Memory B cell (primary cell): Measurements from ENCODE around the gene SRP14.
A peak's percentile ranks its signal among the peaks of the same experiment; 100 is the strongest.
"Not testable (repeated sequence)": the region's sequence is repeated elsewhere in the genome, so short reads cannot be mapped to it uniquely, and the experiment has no call there.

Experiments
- ATAC-seq: fragments of 150-1000 bp; cut with Tn5 transposase; 2 replicates; pipeline ENCODE4 v1.10.0; 2021; ENCODE audit warnings: low read depth, mild to moderate bottlenecking, moderate library complexity
- DNase-seq, 2 donors: peaks; one replicate each; pipeline ENCODE4 v3.0.0; 2022; ENCODE audit warnings: low spot score in 2 of 2
- H3K27ac Mint-ChIP-seq: one replicate; pipeline ENCODE4 v1.8.0; 2022; ENCODE audit warnings: mild to moderate bottlenecking, moderate library complexity, mixed read lengths
- H3K27me3 Mint-ChIP-seq: one replicate; pipeline ENCODE4 v1.8.0; 2022; ENCODE audit warnings: mixed read lengths
- H3K36me3 Mint-ChIP-seq: one replicate; pipeline ENCODE4 v1.8.0; 2022; ENCODE audit warnings: mild to moderate bottlenecking, mixed read lengths
- H3K4me1 Mint-ChIP-seq: one replicate; pipeline ENCODE4 v1.8.0; 2022; ENCODE audit warnings: mixed read lengths
- H3K4me3 Mint-ChIP-seq: one replicate; pipeline ENCODE4 v1.8.0; 2022; ENCODE audit warnings: mild to moderate bottlenecking, moderate library complexity, mixed read lengths
- H3K9me3 Mint-ChIP-seq: one replicate; pipeline ENCODE4 v1.8.0; 2022; ENCODE audit warnings: mixed read lengths

The SRP14 gene

GRCh38 chr15:40035182-40035581, 3.8 kb downstream of the SRP14 start:
- ATAC-seq, H3K27me3 Mint-ChIP-seq, DNase-seq, H3K9me3 Mint-ChIP-seq, H3K4me3 Mint-ChIP-seq, H3K27ac Mint-ChIP-seq: not testable (repeated sequence)
- H3K4me1 Mint-ChIP-seq: peaks cover 16% of the 10 kb centered on the region
- H3K36me3 Mint-ChIP-seq: peaks cover 23% of the 10 kb centered on the region

GRCh38 chr15:40034186-40034946, 4.6 kb downstream of the SRP14 start:
- Mint-ChIP-seq H3K27ac (no peak overlapping the region), H3K4me3 (no peak overlapping the region), H3K27me3 (no peaks in the 10 kb centered on the region), H3K36me3 (peaks cover 24% of the 10 kb centered on the region), H3K9me3 (no peaks in the 10 kb centered on the region), H3K4me1 (peaks cover 11% of the 10 kb centered on the region)
- ATAC-seq: no peak
- DNase-seq: no peak

DNA sequence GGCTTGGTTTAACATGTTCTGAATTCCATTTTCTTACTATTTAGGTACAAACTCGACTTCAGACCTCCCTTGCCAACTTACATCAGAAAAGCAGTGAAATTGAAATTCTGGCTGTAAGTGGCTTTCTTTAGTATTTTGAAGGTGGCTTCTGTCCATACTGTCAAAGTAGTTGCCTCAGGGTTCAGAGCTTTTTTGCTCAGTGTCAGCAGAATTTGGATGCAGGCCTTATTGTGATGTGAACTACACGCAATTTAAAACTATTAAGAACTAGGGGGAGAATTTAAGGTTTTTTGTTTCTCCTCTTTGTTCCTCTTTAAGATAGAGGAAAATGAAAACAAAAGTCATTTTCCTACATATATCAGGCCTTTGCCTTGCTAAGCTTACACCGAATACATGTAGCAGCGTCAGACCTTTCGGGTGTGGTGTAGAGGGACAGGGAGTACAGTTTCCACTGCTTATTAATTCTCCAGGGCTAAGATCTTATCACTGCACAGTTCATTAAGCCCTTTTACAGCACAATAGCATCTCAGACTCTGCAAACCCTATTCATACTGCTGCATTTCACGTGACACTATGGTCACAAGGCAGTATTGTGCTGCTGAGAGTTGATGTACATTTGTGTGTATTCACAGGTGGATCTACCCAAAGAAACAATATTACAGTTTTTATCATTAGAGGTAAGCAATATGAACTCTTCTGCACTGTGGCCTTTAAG, 6.7 kb downstream of the SRP14 start:
- H3K27me3 Mint-ChIP-seq: no peaks in the 10 kb centered on the region
- ATAC-seq (no peak), DNase-seq (no peak)
- peaks cover 3% of the 10 kb centered on the region for H3K4me1 Mint-ChIP-seq
- no peak overlapping the region for H3K27ac Mint-ChIP-seq
- no peak overlapping the region for H3K4me3 Mint-ChIP-seq
- no peaks in the 10 kb centered on the region for H3K9me3 Mint-ChIP-seq
- peaks cover 21% of the 10 kb centered on the region for H3K36me3 Mint-ChIP-seq

- peaks cover 14% of the 10 kb centered on the region for H3K36me3 Mint-ChIP-seq
- DNase-seq: no peak
- ATAC-seq: no peak
Observed at GRCh38 chr15:40031300-40031699, 7.7 kb downstream of the SRP14 start.

DNA sequence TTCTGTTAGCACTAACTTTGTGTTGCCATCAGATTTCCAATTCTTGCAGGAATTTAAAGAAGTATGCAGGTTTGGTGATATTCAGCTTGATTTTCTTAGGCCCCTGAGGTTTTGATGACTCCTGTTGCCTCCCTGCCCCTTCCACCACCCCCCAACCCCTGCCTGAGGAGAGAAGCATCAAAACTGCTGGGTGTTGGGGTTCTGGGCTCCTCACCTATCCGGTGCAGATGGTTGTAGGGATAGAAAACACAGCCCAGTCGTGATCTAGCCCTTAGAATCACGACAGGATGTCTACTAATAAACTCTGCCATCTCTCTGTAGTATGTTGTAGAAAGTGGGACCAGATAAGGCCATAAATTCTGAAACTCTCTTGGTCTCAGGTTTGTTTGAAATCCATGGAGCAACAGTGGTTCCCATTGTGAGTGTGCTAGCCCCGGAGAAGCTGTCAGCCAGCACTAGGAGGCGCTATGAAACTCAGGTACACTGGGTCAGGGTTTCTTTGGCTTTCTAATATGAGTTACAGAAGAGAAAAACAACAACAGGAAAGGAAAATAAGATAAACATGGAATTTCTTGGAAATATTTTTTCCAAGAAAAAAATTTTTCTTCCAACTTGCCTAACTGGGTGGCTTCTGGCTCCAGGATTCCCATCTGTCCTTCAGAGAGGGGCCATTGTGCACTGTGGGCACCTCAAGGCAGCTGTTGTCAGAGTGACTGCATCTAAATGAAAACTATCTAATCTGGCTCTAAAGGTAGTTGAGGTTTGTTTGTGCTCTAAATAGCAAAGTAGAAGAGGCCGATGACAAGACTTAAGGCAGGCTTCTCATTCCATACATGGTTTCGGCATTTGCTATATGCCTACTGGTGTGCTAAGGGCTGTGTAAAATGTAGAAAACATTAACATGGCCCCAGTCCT, 8.7 kb downstream of the SRP14 start:
- Mint-ChIP-seq H3K27me3 (no peaks in the 10 kb centered on the region), H3K27ac (peak overlapping the region; percentile 20), H3K4me3 (no peak overlapping the region), H3K4me1 (no peaks in the 10 kb centered on the region), H3K36me3 (peaks cover 15% of the 10 kb centered on the region), H3K9me3 (no peaks in the 10 kb centered on the region)
- DNase-seq (no peak), ATAC-seq (peak; percentile 52)

More at GRCh38 chr15:40031300-40031699, 7.7 kb downstream of the SRP14 start:
- H3K27ac Mint-ChIP-seq: no peak overlapping the region
- peaks cover 2% of the 10 kb centered on the region for H3K4me1 Mint-ChIP-seq
- H3K9me3 Mint-ChIP-seq: no peaks in the 10 kb centered on the region
- no peak overlapping the region for H3K4me3 Mint-ChIP-seq
- no peaks in the 10 kb centered on the region for H3K27me3 Mint-ChIP-seq

DNA sequence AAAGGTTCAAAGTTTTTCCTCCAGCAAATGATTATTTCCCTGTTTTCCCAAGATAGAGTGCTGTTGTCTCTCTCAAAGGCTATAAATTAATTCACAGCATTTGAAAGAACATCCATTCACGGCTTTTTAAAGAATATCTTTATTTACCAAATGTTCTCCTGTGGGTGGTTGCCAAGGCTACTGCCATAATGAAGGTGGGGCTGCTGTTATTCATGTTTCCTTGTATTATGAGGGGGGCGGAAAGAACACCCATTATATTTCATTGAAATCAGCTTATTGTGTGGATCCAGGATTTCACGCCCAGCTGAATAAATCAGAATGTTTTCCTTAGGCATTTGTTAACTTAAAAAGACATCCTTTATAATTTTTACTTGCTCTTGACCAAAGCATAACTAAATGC, 10.1 kb downstream of the SRP14 start:
- Mint-ChIP-seq H3K27ac (no peak overlapping the region), H3K27me3 (no peaks in the 10 kb centered on the region), H3K4me3 (no peak overlapping the region), H3K4me1 (no peaks in the 10 kb centered on the region), H3K36me3 (peaks cover 13% of the 10 kb centered on the region), H3K9me3 (no peaks in the 10 kb centered on the region)
- ATAC-seq (no peak), DNase-seq (no peak)

DNA sequence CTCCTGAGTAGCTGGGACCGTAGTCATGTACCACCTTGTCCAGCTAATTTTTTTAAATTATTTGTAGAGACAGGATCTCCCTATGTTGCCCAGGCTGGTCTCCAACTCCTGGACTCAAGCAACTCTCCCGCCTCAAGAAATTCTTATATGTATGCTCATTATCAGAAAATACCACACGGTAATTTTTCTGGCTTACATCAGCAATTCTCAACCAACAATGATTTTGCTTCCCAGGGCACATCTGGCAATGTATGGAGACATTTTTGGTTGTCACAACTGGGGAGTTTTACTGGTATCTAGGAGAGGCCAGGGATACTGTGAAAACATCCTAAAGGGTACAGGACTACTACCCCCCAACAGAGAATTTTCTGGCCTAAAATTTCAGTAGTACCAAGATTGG, 10.8 kb downstream of the SRP14 start:
- no peak for ATAC-seq
- Mint-ChIP-seq H3K4me1 (no peaks in the 10 kb centered on the region), H3K4me3 (no peak overlapping the region), H3K9me3 (no peaks in the 10 kb centered on the region), H3K27ac (no peak overlapping the region), H3K36me3 (peaks cover 16% of the 10 kb centered on the region), H3K27me3 (no peaks in the 10 kb centered on the region)
- no peak for DNase-seq

- Mint-ChIP-seq H3K27ac (no peak overlapping the region), H3K36me3 (peaks cover 48% of the 10 kb centered on the region), H3K4me3 (no peak overlapping the region), H3K27me3 (no peaks in the 10 kb centered on the region), H3K9me3 (peaks cover 13% of the 10 kb centered on the region), H3K4me1 (no peaks in the 10 kb centered on the region)
- no peak for ATAC-seq
- DNase-seq: no peak
Observed at GRCh38 chr15:40016224-40016865, 22.6 kb downstream of the SRP14 start.

DNA sequence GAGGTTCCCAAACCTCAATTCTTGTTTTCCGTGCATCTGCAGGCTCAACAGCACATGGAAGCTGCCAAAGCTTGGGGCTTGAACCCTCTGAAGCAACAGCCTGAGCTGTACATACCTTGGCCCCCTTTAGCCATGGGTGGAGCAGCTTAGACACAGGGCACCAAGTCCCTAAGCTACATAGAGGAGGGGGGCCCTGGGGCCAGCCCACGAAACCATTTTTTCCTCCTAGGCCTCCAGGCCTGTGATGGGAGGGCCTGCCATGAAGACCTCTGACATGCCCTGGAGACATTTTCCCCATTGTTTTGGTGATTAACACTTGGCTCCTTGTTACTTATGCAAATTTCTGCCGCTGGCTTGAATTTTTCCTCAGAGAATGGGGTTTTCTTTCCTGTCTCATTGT, 24.6 kb downstream of the SRP14 start:
- H3K9me3 Mint-ChIP-seq: peaks cover 13% of the 10 kb centered on the region
- H3K4me3 Mint-ChIP-seq: no peak overlapping the region
- no peak for DNase-seq
- H3K27me3 Mint-ChIP-seq: no peaks in the 10 kb centered on the region
- no peak overlapping the region for H3K27ac Mint-ChIP-seq
- H3K4me1 Mint-ChIP-seq: no peaks in the 10 kb centered on the region
- no peak for ATAC-seq
- H3K36me3 Mint-ChIP-seq: peaks cover 44% of the 10 kb centered on the region

GRCh38 chr15:40013372-40013771, 25.6 kb downstream of the SRP14 start:
- not testable (repeated sequence) for ATAC-seq, DNase-seq, H3K27me3 Mint-ChIP-seq, H3K27ac Mint-ChIP-seq, H3K4me3 Mint-ChIP-seq, H3K4me1 Mint-ChIP-seq
- Mint-ChIP-seq H3K9me3 (peaks cover 13% of the 10 kb centered on the region), H3K36me3 (peaks cover 45% of the 10 kb centered on the region)

DNA sequence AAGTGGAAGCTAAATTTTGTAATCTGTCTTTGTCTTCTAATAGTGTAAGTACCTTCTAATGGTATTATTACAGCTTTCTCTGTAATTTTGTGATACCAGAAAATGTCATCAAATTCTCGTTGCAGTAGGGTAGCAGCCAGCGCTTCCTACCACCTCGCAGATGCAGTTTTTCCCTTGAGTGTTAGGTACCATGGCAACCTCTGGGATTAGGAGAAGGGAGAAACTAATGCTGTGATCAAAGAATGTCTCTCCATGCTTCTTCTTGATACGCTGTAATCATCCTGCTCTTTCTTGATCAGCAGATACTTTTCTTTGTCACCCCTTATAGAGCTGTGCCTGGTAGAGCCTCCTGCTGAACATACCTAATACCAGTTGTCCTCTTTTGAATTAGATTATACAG, 27.7 kb downstream of the SRP14 start:
- Mint-ChIP-seq H3K36me3 (peaks cover 49% of the 10 kb centered on the region), H3K27ac (no peak overlapping the region), H3K4me1 (no peaks in the 10 kb centered on the region), H3K27me3 (no peaks in the 10 kb centered on the region), H3K4me3 (no peak overlapping the region), H3K9me3 (peaks cover 13% of the 10 kb centered on the region)
- no peak for DNase-seq
- ATAC-seq: no peak

- H3K4me3 Mint-ChIP-seq: no peak overlapping the region
- ATAC-seq (no peak), DNase-seq (no peak)
- H3K9me3 Mint-ChIP-seq: peaks cover 12% of the 10 kb centered on the region
- H3K36me3 Mint-ChIP-seq: peaks cover 45% of the 10 kb centered on the region
- H3K27ac Mint-ChIP-seq: no peak overlapping the region
- no peaks in the 10 kb centered on the region for H3K4me1 Mint-ChIP-seq
- H3K27me3 Mint-ChIP-seq: no peaks in the 10 kb centered on the region
Observed at GRCh38 chr15:40010686-40011085, 28.3 kb downstream of the SRP14 start.

DNA sequence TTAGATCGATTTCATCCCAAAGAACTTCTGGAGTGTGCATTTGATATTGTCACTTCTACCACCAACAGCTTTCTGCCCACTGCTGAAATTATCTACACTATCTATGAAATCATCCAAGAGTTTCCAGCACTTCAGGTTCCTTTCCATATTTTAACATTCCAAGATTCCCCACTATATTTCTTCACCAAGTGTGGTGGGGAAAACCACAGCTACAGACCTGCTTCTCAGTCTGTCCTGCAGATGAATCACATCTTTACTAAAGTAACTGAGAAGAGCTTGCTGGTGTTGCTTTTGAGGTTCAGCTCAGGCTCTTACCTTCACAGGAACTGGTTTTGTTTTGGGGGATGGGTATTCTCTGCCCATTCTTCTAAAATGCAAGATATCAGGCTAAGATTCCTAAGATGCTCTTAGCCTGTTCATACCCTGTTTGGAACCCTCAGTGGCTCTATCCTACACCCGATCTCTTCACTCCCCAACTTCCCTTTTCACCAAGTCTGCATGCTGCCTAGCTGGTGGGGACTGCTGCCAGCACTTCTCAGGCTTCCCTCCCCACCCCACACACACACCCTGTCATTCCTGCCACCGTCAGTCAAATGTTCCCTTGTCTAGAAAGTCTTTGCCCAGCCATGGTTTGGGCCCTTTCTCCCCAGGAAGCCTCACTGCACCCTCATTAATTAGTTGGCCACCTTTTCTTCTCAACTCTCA, 30.8 kb downstream of the SRP14 start:
- Mint-ChIP-seq H3K27ac (no peak overlapping the region), H3K36me3 (peaks cover 31% of the 10 kb centered on the region)

More for the DNA sequence above, 30.8 kb downstream of the SRP14 start:
- no peak overlapping the region for H3K4me3 Mint-ChIP-seq
- ATAC-seq (no peak), DNase-seq (no peak)
- peaks cover under 1% of the 10 kb centered on the region for H3K9me3 Mint-ChIP-seq
- H3K27me3 Mint-ChIP-seq: no peaks in the 10 kb centered on the region
- no peaks in the 10 kb centered on the region for H3K4me1 Mint-ChIP-seq
